ENCODE results near the gene NCKIPSD. TPM values are rescaled to one million over a fixed set of nuclear protein-coding genes. Genes with fewer than 3 reads are reported as not detected.

The NCKIPSD gene
- total and polyA plus RNA-seq, 3 experiments from 2014 or later: 11.0 to 30.2 (median 29.2) TPM

DNA sequence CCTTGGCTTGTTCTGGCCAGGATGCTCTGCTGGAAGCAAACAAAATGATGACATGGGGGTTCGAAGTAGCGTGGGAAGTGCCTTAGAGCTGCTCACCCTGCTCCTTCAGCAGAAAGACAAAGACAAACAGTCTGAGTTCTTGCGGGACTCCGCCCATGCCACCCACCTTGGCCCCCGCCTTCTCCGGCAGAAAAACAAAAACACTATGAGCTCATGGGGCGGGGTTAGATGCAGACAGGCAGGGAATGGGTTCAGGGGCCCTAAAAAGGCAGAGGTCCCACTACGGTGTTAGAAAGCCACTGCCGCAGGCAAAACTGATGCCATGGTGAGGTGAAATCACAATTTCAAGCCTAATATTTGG, 9.7 kb upstream of the NCKIPSD start:
- H3K4me3 ChIP-seq (ENCODE audit: low read length): no peak overlapping the region
- H3K4me3 Mint-ChIP-seq: no peak overlapping the region
- ChIA-PET CTCF (interaction anchor here (0.6 to 1.4 kb wide), 2 partner anchors 10 to 1086 kb away, joined by 3 to 5 read pairs; partner anchors contain the start of gene NCKIPSD), POLR2A (no interaction called here)
- peaks cover 17 to 33% (median 28%) of the 10 kb centered on the region in 3 donors for H3K4me1 Mint-ChIP-seq
- no peak overlapping the region for H3K27ac ChIP-seq (ENCODE audit: low read depth, low read length)
- peaks cover 6 to 77% (median 11%) of the 10 kb centered on the region in 3 donors for H3K36me3 Mint-ChIP-seq
- H3K27ac Mint-ChIP-seq: peak overlapping the region in 3 of 8 donors; percentile 42 to 80 (median 67)
- H3K27me3 ChIP-seq (ENCODE audit: insufficient read depth, low read length, poor library complexity, severe bottlenecking): no peaks in the 10 kb centered on the region
- H3K27me3 Mint-ChIP-seq: no peaks in the 10 kb centered on the region
- peaks cover 54% of the 10 kb centered on the region for H3K36me3 ChIP-seq (ENCODE audit: insufficient read depth, low read length)
- H3K9me3 Mint-ChIP-seq: no peaks in the 10 kb centered on the region
- no peaks in the 10 kb centered on the region for H3K9me3 ChIP-seq (ENCODE audit: low read length)
- no peak for DNase-seq
- peaks cover 14% of the 10 kb centered on the region for H3K4me1 ChIP-seq (ENCODE audit: insufficient read depth, low read length)

DNA sequence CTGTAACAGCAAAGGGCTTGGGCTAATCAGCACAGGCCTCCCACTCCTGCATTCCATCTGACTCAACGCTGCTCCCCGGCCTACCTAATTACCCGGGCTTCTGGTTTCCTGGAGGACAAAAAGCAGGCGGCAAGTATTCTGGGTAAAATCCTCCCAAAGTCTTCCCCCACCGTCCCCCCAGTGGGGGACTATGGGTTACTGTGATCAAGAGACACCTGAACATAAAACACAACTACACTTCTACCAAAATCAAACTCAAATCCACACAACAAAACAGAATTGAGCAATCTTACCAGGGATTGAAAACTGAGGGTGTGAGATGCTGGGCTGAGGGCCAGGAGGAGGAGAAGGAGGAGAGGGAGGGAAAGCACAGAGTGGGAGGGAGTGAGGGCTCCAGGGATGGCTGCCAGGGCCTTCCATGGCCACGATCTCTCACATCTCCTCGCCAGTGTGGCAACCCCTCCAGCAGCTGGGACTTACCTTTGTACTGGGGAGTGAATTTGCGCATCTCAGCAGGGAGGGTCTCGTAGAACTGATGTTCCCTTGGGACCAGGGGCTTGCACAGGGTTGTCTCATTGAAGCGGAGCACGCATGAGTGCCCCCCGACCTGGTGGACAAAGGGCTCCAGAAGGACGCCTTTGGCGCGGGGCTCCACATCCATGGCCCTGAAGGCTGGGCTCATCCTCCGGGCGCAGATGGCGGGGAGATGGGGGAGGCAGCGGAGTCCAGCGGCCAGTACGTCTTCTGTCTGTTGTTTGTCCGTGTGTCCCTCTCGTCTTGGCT, 9.1 kb upstream of the NCKIPSD start:
- CTCF ChIA-PET: no interaction called here
- H3K27ac Mint-ChIP-seq: peak overlapping the region in 2 of 8 donors; percentile 50 to 82

DNA sequence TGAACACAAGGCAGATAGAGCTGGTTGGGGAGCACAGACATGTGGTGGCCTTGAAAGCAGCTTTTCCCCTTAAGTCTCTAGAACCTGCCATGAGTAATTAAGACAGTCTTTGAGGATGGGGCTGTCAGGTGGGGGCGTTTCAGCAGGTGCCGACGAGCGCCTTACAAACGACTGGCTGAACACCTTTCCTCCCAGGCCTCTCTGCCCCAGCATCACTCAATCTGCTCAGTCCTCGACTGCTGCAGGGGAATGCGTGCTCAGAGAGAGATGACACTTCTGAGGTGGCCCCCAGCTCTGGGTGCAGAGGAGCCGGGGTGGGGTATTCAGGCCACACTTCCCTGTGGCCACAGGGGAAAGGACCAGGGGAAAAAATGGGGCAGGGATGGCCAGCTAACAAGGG, 8.1 kb upstream of the NCKIPSD start:
- H3K4me3 ChIP-seq (ENCODE audit: low read length): no peak overlapping the region
- peaks cover 7 to 20% (median 14%) of the 10 kb centered on the region in 3 donors for H3K4me1 Mint-ChIP-seq
- H3K27me3 Mint-ChIP-seq: no peaks in the 10 kb centered on the region
- peaks cover 52% of the 10 kb centered on the region for H3K36me3 ChIP-seq (ENCODE audit: insufficient read depth, low read length)
- no peak for DNase-seq
- no peak overlapping the region for H3K27ac Mint-ChIP-seq
- no peak overlapping the region for H3K27ac ChIP-seq (ENCODE audit: low read depth, low read length)
- H3K9me3 Mint-ChIP-seq: no peaks in the 10 kb centered on the region
- H3K36me3 Mint-ChIP-seq: peaks cover 4 to 79% (median 11%) of the 10 kb centered on the region in 3 donors
- H3K27me3 ChIP-seq (ENCODE audit: insufficient read depth, low read length, poor library complexity, severe bottlenecking): no peaks in the 10 kb centered on the region
- H3K4me1 ChIP-seq (ENCODE audit: insufficient read depth, low read length): peaks cover 6% of the 10 kb centered on the region
- CTCF ChIA-PET: no interaction called here
- POLR2A ChIA-PET: interaction anchor here (0.6 kb wide), 1 partner anchor 21 kb away, joined by 3 read pairs; no protein-coding TSS in a partner anchor
- H3K4me3 Mint-ChIP-seq: no peak overlapping the region
- H3K9me3 ChIP-seq (ENCODE audit: low read length): no peaks in the 10 kb centered on the region

More for the DNA sequence above, 9.1 kb upstream of the NCKIPSD start:
- Mint-ChIP-seq H3K9me3 (no peaks in the 10 kb centered on the region), H3K4me3 (peak overlapping the region in 1 of 7 donors; percentile 78), H3K27me3 (no peaks in the 10 kb centered on the region), H3K36me3 (peaks cover 6 to 77% (median 11%) of the 10 kb centered on the region in 3 donors), H3K4me1 (peaks cover 14 to 28% (median 22%) of the 10 kb centered on the region in 3 donors)
- no peak overlapping the region for H3K27ac ChIP-seq (ENCODE audit: low read depth, low read length)
- POLR2A ChIA-PET: no interaction called here
- no peak overlapping the region for H3K4me3 ChIP-seq (ENCODE audit: low read length)
- no peaks in the 10 kb centered on the region for H3K27me3 ChIP-seq (ENCODE audit: insufficient read depth, low read length, poor library complexity, severe bottlenecking)
- no peak for DNase-seq
- H3K36me3 ChIP-seq (ENCODE audit: insufficient read depth, low read length): peaks cover 51% of the 10 kb centered on the region
- peaks cover 10% of the 10 kb centered on the region for H3K4me1 ChIP-seq (ENCODE audit: insufficient read depth, low read length)
- H3K9me3 ChIP-seq (ENCODE audit: low read length): no peaks in the 10 kb centered on the region

- no peaks in the 10 kb centered on the region for H3K27me3 ChIP-seq (ENCODE audit: insufficient read depth, low read length, poor library complexity, severe bottlenecking)
- no peaks in the 10 kb centered on the region for H3K4me1 ChIP-seq (ENCODE audit: insufficient read depth, low read length)
- ChIA-PET POLR2A (interaction anchor here (0.6 kb wide), 1 partner anchor 778 kb away, joined by 4 read pairs; the partner anchor contains the start of gene DAG1), CTCF (interaction anchor here (1.0 kb wide), 1 partner anchor 12 kb away, joined by 3 read pairs; no protein-coding TSS in a partner anchor)
- H3K4me3 ChIP-seq (ENCODE audit: low read length): no peak overlapping the region
- peaks cover 6 to 11% (median 11%) of the 10 kb centered on the region in 3 donors for H3K4me1 Mint-ChIP-seq
- H3K36me3 ChIP-seq (ENCODE audit: insufficient read depth, low read length): peaks cover 63% of the 10 kb centered on the region
- no peaks in the 10 kb centered on the region for H3K9me3 Mint-ChIP-seq
- H3K36me3 Mint-ChIP-seq: peaks cover 4 to 83% (median 11%) of the 10 kb centered on the region in 3 donors
- no peaks in the 10 kb centered on the region for H3K9me3 ChIP-seq (ENCODE audit: low read length)
- no peak overlapping the region for H3K27ac ChIP-seq (ENCODE audit: low read depth, low read length)
- DNase-seq: no peak
- no peaks in the 10 kb centered on the region for H3K27me3 Mint-ChIP-seq
- H3K4me3 Mint-ChIP-seq: no peak overlapping the region
- H3K27ac Mint-ChIP-seq: peak overlapping the region in 4 of 8 donors; percentile 38 to 88 (median 69)
Observed at GRCh38 chr3:48692551-48692950, 6.8 kb upstream of the NCKIPSD start.

DNA sequence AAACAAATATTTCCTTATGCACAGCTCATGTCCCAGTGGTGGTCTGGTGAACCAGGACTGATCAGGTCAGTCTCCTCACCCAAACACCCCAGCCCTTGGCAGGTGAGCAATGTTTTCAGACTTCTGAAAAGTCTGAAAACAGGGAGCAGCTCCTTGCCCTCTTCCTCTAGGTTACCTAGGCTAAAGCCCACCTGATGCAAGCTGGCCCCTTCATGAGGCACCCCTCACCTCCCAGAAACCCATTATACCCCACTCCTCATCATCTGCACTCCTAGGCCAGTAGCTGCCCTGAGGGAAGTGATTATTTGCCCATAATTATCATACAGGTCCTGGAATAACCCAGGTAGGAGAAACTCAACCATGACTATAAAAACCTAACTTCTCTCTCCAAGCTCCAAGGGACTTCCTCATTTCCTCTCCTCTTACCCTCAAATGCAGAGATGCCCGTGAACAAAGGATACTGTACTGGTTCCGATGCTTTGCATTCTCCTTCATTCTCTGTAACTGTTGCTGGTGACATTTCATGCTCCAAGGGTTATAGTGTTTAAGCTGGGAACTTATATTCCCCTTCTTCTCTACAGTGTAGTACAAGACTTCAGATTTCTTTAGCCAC, 5.2 kb upstream of the NCKIPSD start:
- peaks cover 57% of the 10 kb centered on the region for H3K36me3 ChIP-seq (ENCODE audit: insufficient read depth, low read length)
- ChIA-PET CTCF (interaction anchor here (0.6 to 1.3 kb wide), 2 partner anchors 15 to 162 kb away, joined by 3 read pairs; no protein-coding TSS in a partner anchor), POLR2A (no interaction called here)
- no peaks in the 10 kb centered on the region for H3K27me3 ChIP-seq (ENCODE audit: insufficient read depth, low read length, poor library complexity, severe bottlenecking)
- Mint-ChIP-seq H3K27ac (peak overlapping the region in 3 of 8 donors; percentile 59 to 80 (median 71)), H3K27me3 (no peaks in the 10 kb centered on the region), H3K9me3 (no peaks in the 10 kb centered on the region), H3K36me3 (peaks cover 4 to 83% (median 11%) of the 10 kb centered on the region in 3 donors), H3K4me3 (peak overlapping the region in 1 of 7 donors; percentile 69), H3K4me1 (peaks cover 4 to 13% (median 12%) of the 10 kb centered on the region in 3 donors)
- H3K4me1 ChIP-seq (ENCODE audit: insufficient read depth, low read length): peaks cover 7% of the 10 kb centered on the region
- DNase-seq: no peak
- H3K9me3 ChIP-seq (ENCODE audit: low read length): no peaks in the 10 kb centered on the region
- no peak overlapping the region for H3K4me3 ChIP-seq (ENCODE audit: low read length)
- no peak overlapping the region for H3K27ac ChIP-seq (ENCODE audit: low read depth, low read length)

DNA sequence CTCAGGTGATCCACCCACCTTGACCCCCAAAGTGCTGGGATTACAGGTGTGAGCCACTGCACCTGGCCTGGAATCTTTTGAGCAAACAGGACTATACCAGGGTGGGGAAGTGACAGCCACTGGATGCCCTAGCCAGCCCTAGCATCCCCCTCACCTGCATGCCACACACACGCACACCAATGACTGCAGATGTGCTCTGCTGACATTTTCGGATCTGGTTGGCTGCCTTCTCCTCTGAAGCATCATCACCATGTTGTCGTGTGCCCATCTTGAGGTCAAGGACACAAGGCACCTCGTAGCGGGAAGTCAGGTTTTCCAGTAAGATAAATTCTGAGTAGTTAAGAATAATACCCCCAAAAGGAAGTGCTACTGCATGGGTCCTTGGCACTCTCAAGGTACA, 3.7 kb upstream of the NCKIPSD start:
- H3K4me3 ChIP-seq (ENCODE audit: low read length): no peak overlapping the region
- Mint-ChIP-seq H3K27me3 (no peaks in the 10 kb centered on the region), H3K9me3 (no peaks in the 10 kb centered on the region), H3K27ac (peak overlapping the region in 1 of 8 donors; percentile 32), H3K4me1 (peaks cover 12 to 21% (median 17%) of the 10 kb centered on the region in 3 donors), H3K4me3 (no peak overlapping the region), H3K36me3 (peaks cover 2 to 77% (median 11%) of the 10 kb centered on the region in 3 donors)
- ChIA-PET CTCF (no interaction called here), POLR2A (no interaction called here)
- H3K27ac ChIP-seq (ENCODE audit: low read depth, low read length): no peak overlapping the region
- no peak for DNase-seq
- H3K36me3 ChIP-seq (ENCODE audit: insufficient read depth, low read length): peaks cover 49% of the 10 kb centered on the region
- H3K4me1 ChIP-seq (ENCODE audit: insufficient read depth, low read length): peaks cover 16% of the 10 kb centered on the region
- no peaks in the 10 kb centered on the region for H3K9me3 ChIP-seq (ENCODE audit: low read length)
- no peaks in the 10 kb centered on the region for H3K27me3 ChIP-seq (ENCODE audit: insufficient read depth, low read length, poor library complexity, severe bottlenecking)

GRCh38 chr3:48688737-48689075, 3.0 kb upstream of the NCKIPSD start:
- H3K9me3 ChIP-seq (ENCODE audit: low read length): no peaks in the 10 kb centered on the region
- no peak overlapping the region for H3K27ac Mint-ChIP-seq
- H3K27me3 ChIP-seq (ENCODE audit: insufficient read depth, low read length, poor library complexity, severe bottlenecking): no peaks in the 10 kb centered on the region
- POLR2A ChIA-PET: no interaction called here
- peaks cover 17 to 27% (median 23%) of the 10 kb centered on the region in 3 donors for H3K4me1 Mint-ChIP-seq
- H3K4me3 Mint-ChIP-seq: peak overlapping the region in 1 of 7 donors; percentile 65
- no peak overlapping the region for H3K4me3 ChIP-seq (ENCODE audit: low read length)
- DNase-seq: no peak
- H3K36me3 ChIP-seq (ENCODE audit: insufficient read depth, low read length): peaks cover 43% of the 10 kb centered on the region
- no peaks in the 10 kb centered on the region for H3K9me3 Mint-ChIP-seq
- H3K27me3 Mint-ChIP-seq: no peaks in the 10 kb centered on the region
- CTCF ChIA-PET: interaction anchor here (1.0 kb wide), 1 partner anchor 24 kb away, joined by 3 read pairs; no protein-coding TSS in a partner anchor
- no peak overlapping the region for H3K27ac ChIP-seq (ENCODE audit: low read depth, low read length)
- peaks cover 2 to 72% (median 11%) of the 10 kb centered on the region in 3 donors for H3K36me3 Mint-ChIP-seq
- H3K4me1 ChIP-seq (ENCODE audit: insufficient read depth, low read length): peaks cover 18% of the 10 kb centered on the region
